Cardiac fibroblast (primary cell): Measurements from ENCODE around the gene SCP2.

ENCODE experiments used
- DNase-seq, 2 donors: peaks; one replicate each; pipeline versions ENCODE4 v3.0.0 to v3.0.0-alpha.2; 2010; ENCODE audit warnings: low read depth in 2 of 2
- H3K4me3 ChIP-seq, 2 donors: replicated peaks in 1 of 2; 1 replicate in 1 of 2; 2 replicates in 1 of 2; pipeline ENCODE4 v1.5.1; 2011; ENCODE audit warnings: low read depth in 2 of 2, low read length in 2 of 2, mild to moderate bottlenecking in 2 of 2, moderate library complexity in 1 of 2
- TF ChIP-seq, protein P1 (sequence below): IDR thresholded peaks from one replicate; pipeline ENCODE4 v1.5.1; 2011; ENCODE audit warnings: low read depth, mild to moderate bottlenecking, low read length, inconsistent platforms

SCP2 gene

DNA sequence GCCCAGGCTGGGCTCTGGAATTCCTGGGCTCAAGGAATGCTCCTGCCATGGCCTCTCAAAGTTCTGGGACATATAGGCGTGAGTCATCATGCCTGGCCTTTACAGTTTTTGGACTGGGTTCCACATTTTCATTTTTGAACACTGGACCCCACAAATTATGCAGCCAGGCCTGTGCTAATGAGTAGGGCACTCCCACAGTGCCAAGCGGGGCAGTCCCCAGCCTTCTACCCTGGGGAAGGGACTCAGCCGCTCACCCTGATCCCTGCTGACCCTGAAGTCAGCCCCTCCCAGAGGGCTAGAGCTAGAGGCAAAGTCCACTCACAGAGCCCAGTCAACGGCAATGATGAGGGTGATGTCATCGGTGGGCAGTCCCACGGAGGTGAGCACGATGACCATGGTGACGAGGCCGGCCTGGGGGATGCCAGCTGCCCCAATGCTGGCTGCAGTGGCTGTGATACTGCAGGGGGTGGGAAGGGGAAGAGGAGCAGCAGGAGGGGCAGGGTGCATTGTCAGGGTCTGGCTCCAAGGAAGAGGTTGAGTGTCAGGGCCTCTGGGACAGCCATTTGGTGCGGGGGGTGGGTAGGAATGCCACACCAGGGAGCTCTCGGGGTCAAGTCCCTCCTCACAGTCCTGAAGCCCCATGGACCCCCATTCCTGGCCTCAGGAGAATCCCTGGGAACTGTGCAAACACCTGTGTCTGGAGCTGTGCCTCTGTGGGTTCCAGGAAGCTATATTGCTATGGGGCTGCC lies 162.6 kb downstream of the SCP2 start:
- TF ChIP-seq, protein P1, sequence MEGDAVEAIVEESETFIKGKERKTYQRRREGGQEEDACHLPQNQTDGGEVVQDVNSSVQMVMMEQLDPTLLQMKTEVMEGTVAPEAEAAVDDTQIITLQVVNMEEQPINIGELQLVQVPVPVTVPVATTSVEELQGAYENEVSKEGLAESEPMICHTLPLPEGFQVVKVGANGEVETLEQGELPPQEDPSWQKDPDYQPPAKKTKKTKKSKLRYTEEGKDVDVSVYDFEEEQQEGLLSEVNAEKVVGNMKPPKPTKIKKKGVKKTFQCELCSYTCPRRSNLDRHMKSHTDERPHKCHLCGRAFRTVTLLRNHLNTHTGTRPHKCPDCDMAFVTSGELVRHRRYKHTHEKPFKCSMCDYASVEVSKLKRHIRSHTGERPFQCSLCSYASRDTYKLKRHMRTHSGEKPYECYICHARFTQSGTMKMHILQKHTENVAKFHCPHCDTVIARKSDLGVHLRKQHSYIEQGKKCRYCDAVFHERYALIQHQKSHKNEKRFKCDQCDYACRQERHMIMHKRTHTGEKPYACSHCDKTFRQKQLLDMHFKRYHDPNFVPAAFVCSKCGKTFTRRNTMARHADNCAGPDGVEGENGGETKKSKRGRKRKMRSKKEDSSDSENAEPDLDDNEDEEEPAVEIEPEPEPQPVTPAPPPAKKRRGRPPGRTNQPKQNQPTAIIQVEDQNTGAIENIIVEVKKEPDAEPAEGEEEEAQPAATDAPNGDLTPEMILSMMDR = no peak
- peak in 1 of 2 donors; percentile 35 for DNase-seq
- no peak overlapping the region for H3K4me3 ChIP-seq

DNA sequence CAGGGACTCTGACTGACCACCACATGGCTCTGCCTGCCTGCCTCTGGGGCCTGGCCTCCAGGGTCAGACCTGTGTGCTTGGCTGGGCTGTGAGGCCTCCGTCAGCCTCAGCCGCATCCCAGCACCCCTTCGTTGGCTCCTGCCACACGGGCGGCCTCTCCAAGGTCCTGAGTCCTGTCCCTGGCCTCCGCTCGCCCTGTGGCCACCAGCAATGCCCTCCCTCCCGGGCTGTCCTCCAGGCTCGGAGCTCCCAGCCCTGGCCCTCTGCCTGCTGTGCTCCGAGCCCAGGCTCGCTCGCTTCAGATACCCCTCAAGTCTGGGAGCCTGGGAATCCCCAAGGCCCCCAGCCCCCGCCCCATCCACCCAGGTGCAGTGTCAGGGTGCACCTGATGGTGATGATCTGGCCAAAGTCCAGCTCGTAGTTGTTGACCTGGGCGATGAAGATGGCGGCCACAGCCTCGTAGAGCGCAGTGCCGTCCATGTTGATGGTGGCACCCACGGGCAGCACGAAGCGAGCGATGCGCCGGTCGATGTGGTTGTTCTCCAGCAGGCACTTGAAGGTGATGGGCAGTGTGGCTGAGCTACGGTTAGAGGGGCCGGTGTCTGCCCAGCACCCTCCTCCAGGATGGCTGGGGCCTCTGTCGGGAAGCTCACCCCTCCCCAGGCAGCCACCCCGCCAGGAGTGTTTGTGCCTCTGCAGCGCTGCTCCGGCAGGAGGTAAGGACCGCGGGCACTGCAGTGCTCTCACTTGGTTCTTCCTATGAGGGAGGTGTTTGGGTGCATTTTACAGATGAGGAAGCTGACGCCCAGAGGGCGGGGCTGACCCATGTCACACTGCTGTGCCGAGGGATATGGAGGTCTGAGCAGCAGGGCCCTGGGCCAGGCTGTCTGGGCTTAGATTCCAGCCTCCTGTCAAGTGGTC lies 163.4 kb downstream of the SCP2 start:
- TF ChIP-seq, protein P1 = no peak
- DNase-seq = peak in 1 of 2 donors; percentile 20

DNA sequence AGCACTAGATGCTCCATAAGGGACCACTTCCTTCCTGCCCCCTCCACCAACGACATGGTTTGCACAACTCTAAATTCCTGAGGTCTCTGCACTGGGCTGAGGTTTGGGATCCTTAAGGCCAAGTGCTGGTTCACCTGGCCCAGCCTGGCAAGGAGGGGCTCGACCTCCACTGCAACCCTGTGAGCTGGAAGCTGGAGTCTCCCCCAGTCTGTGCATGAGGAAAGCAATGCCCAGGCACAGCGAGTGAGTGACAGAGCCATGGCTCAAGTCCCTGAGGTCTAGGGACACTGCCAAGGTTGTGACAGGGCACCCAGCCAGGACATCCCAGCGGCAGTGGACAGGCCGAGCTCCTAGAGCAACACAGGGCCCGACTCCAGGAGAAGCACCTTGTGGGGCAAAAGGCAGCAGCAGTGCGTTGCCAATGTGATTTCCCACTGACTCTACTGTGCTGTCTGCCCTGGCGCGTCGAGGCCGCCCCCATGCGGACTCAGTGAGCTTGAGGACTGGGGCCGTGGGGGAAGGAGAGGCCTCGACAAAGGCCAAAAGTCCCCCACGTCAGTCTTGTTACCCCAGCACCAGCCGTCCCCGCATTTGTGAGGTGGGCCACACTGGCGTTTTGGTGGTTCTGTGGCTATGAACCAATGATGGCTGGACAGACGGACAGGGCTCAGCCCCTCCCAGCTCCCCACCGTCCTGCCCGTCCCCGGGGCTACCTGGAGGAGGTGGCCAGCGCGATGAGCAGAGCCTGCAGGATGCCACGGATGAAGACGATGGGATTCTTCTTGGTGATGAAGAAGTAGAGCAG lies 165.0 kb downstream of the SCP2 start:
- H3K4me3 ChIP-seq = no peak overlapping the region
- TF ChIP-seq, protein P1 = no peak
- peak; percentile 33 to 34 for DNase-seq

More for the DNA sequence above, 163.4 kb downstream of the SCP2 start:
- H3K4me3 ChIP-seq = no peak overlapping the region

DNA sequence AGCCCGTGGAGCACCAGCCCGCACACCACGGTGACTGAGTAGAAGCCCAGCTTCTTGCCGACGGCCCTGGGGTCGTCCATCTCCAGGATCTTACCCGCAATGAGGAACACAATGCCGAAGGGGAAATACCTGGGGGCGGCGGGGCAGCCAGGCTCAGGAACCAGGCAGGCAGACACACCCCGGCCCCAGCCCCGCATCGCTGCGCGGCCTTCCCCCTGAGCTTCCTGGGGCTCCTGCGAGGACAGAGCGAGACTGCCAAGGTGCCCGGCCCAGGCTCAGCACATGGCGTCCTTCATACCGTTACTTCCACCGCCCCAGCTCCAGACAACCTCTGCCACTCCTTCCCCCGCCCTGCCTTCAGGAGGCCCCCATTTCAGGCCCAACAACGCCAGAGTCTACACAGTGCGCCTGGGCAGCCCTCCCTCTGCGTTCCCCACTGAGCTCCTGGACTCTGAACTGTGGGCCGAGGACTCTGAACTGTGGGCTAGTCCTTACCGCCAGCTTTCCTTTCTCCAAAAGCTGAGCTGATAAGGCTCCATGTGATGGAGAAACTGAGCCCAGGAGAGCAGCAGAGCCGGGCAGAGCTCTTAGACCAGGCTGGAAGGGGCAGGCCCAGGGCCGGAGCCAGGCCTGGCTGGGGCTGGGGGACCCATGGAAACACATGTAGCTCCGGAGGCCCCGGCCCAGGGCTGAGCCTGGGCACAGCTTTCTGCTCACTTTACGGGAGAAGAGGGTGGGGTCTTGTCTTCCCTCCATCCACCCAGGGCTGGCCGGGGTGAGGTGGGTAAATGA lies 165.8 kb downstream of the SCP2 start:
- DNase-seq = no peak
- H3K4me3 ChIP-seq = no peak overlapping the region
- TF ChIP-seq, protein P1 = no peak

DNA sequence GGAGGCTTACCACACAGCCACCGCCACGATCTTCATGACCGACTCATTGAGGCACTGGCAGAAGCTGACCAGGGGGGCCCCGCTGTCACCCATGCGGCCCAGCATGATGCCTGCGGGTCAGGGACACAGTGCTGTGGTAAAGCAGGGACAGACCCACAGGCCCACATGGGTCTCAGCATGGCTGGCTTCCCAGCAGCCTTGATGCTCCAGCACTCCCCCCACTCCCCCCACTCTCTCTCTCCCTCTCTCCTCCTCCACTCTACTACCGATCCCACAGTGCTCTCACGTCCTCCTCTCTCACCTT lies 166.3 kb downstream of the SCP2 start:
- no peak overlapping the region for H3K4me3 ChIP-seq
- TF ChIP-seq, protein P1 = no peak
- no peak for DNase-seq
